GM04504 (cell line): ENCODE data around the gene PACSIN1.

ENCODE experiments used
- DNase-seq: peaks from one replicate; pipeline ENCODE4 v3.0.0-alpha.2; 2012; ENCODE audit warnings: low read depth

The PACSIN1 gene

GRCh38 chr6:34514593-34515472 lies 49.0 kb downstream of the PACSIN1 start:
- DNase-seq = peak; percentile 35

- DNase-seq = no peak
Observed at GRCh38 chr6:34515473-34516387, 49.9 kb downstream of the PACSIN1 start.

GRCh38 chr6:34516391-34517324 lies 50.8 kb downstream of the PACSIN1 start:
- no peak for DNase-seq

GRCh38 chr6:34517461-34517881 lies 51.6 kb downstream of the PACSIN1 start:
- DNase-seq = no peak

GRCh38 chr6:34517966-34518365 lies 52.1 kb downstream of the PACSIN1 start:
- no peak for DNase-seq

- DNase-seq = no peak
Observed at GRCh38 chr6:34518669-34519365, 52.9 kb downstream of the PACSIN1 start.

GRCh38 chr6:34519971-34520644 lies 54.2 kb downstream of the PACSIN1 start:
- DNase-seq = no peak

GRCh38 chr6:34520645-34521462 lies 55.0 kb downstream of the PACSIN1 start:
- DNase-seq = no peak

- DNase-seq = no peak
Observed at GRCh38 chr6:34521463-34522285, 55.8 kb downstream of the PACSIN1 start.

GRCh38 chr6:34522761-34523160 lies 56.9 kb downstream of the PACSIN1 start:
- DNase-seq = no peak

GRCh38 chr6:34523441-34524206 lies 57.7 kb downstream of the PACSIN1 start:
- no peak for DNase-seq

GRCh38 chr6:34524499-34524898 lies 58.6 kb downstream of the PACSIN1 start:
- DNase-seq = no peak

GRCh38 chr6:34524971-34525370 lies 59.1 kb downstream of the PACSIN1 start:
- no peak for DNase-seq

- DNase-seq = no peak
Observed at GRCh38 chr6:34525431-34526175, 59.7 kb downstream of the PACSIN1 start.

- DNase-seq = no peak
Observed at GRCh38 chr6:34526241-34526972, 60.5 kb downstream of the PACSIN1 start.

GRCh38 chr6:34526992-34527728 lies 61.3 kb downstream of the PACSIN1 start:
- DNase-seq = peak; percentile 62
